Measurements from ENCODE around the gene ZFYVE16. TPM values are rescaled to one million over a fixed set of nuclear protein-coding genes. Genes with fewer than 3 reads are reported as not detected.
"Not testable (repeated sequence)": the region's sequence is repeated elsewhere in the genome, so short reads cannot be mapped to it uniquely, and the experiment has no call there.

Gene ZFYVE16
- 24.7 TPM for polyA plus RNA-seq (2012; ENCODE audit: insufficient read depth, insufficient read length)

- peak; percentile 92 for DNase-seq (ENCODE audit: low read depth, low spot score)
- H3K4me3 ChIP-seq (ENCODE audit: low read length): peak within 1 kb of the TSS; percentile 83
Observed at GRCh38 chr5:80407735-80408483, at the start of gene ZFYVE16. Gene ZFYVE16, plus strand, starts transcription at chr5:80408064. Its CDS starts 26,084 bp downstream, at chr5:80434148.

GRCh38 chr5:80360914-80361444 is 46.9 kb upstream of the ZFYVE16 start:
- no peak for DNase-seq (ENCODE audit: low read depth, low spot score)
- no peak overlapping the region for H3K4me3 ChIP-seq (ENCODE audit: low read length)

GRCh38 chr5:80364892-80365291 is 43.0 kb upstream of the ZFYVE16 start:
- DNase-seq (ENCODE audit: low read depth, low spot score): no peak
- no peak overlapping the region for H3K4me3 ChIP-seq (ENCODE audit: low read length)

GRCh38 chr5:80368661-80369480 is 39.0 kb upstream of the ZFYVE16 start:
- no peak overlapping the region for H3K4me3 ChIP-seq (ENCODE audit: low read length)
- DNase-seq (ENCODE audit: low read depth, low spot score): no peak

GRCh38 chr5:80369521-80369920 is 38.3 kb upstream of the ZFYVE16 start:
- DNase-seq (ENCODE audit: low read depth, low spot score): no peak
- no peak overlapping the region for H3K4me3 ChIP-seq (ENCODE audit: low read length)

GRCh38 chr5:80370390-80370789 is 37.5 kb upstream of the ZFYVE16 start:
- no peak overlapping the region for H3K4me3 ChIP-seq (ENCODE audit: low read length)
- no peak for DNase-seq (ENCODE audit: low read depth, low spot score)

GRCh38 chr5:80372780-80373179 is 35.1 kb upstream of the ZFYVE16 start:
- H3K4me3 ChIP-seq (ENCODE audit: low read length): no peak overlapping the region
- DNase-seq (ENCODE audit: low read depth, low spot score): no peak

- DNase-seq (ENCODE audit: low read depth, low spot score): no peak
- H3K4me3 ChIP-seq (ENCODE audit: low read length): no peak overlapping the region
Observed at GRCh38 chr5:80374188-80374587, 33.7 kb upstream of the ZFYVE16 start.

GRCh38 chr5:80376557-80376956 is 31.3 kb upstream of the ZFYVE16 start:
- DNase-seq (ENCODE audit: low read depth, low spot score): no peak
- H3K4me3 ChIP-seq (ENCODE audit: low read length): no peak overlapping the region

- no peak for DNase-seq (ENCODE audit: low read depth, low spot score)
- H3K4me3 ChIP-seq (ENCODE audit: low read length): no peak overlapping the region
Observed at GRCh38 chr5:80382488-80382887, 25.4 kb upstream of the ZFYVE16 start.

GRCh38 chr5:80387063-80387768 is 20.6 kb upstream of the ZFYVE16 start:
- no peak for DNase-seq (ENCODE audit: low read depth, low spot score)
- H3K4me3 ChIP-seq (ENCODE audit: low read length): no peak overlapping the region

GRCh38 chr5:80389580-80389979 is 18.3 kb upstream of the ZFYVE16 start:
- DNase-seq (ENCODE audit: low read depth, low spot score): no peak
- no peak overlapping the region for H3K4me3 ChIP-seq (ENCODE audit: low read length)

- not testable (repeated sequence) for H3K4me3 ChIP-seq (ENCODE audit: low read length); DNase-seq (ENCODE audit: low read depth, low spot score)
Observed at GRCh38 chr5:80390413-80390812, 17.5 kb upstream of the ZFYVE16 start.

GRCh38 chr5:80391267-80391666 is 16.6 kb upstream of the ZFYVE16 start:
- H3K4me3 ChIP-seq (ENCODE audit: low read length); DNase-seq (ENCODE audit: low read depth, low spot score): not testable (repeated sequence)

GRCh38 chr5:80399526-80400239 is 8.2 kb upstream of the ZFYVE16 start:
- DNase-seq (ENCODE audit: low read depth, low spot score): no peak

GRCh38 chr5:80400368-80400767 is 7.5 kb upstream of the ZFYVE16 start:
- not testable (repeated sequence) for DNase-seq (ENCODE audit: low read depth, low spot score); H3K4me3 ChIP-seq (ENCODE audit: low read length)

More at GRCh38 chr5:80399526-80400239, 8.2 kb upstream of the ZFYVE16 start:
- H3K4me3 ChIP-seq (ENCODE audit: low read length): no peak overlapping the region

- no peak for DNase-seq (ENCODE audit: low read depth, low spot score)
- H3K4me3 ChIP-seq (ENCODE audit: low read length): no peak overlapping the region
Observed at GRCh38 chr5:80403782-80404181, 4.1 kb upstream of the ZFYVE16 start.

- H3K4me3 ChIP-seq (ENCODE audit: low read length): peak overlapping the region; percentile 83
- DNase-seq (ENCODE audit: low read depth, low spot score): no peak
Observed at GRCh38 chr5:80406980-80407734, 707 bp upstream of the ZFYVE16 start.
